OCI-LY7 (cell line): ENCODE data around the gene FLNA.

Experiments used
- CTCF ChIP-seq: fragments of 200-600 bp; sonication (generic); conservative IDR thresholded peaks from 2 replicates; pipeline ENCODE4 v1.5.1; 2014; ENCODE audit warnings: mild to moderate bottlenecking, antibody characterized with exemption, low read length, moderate library complexity, mixed read lengths
- EZH2phosphoT487 ChIP-seq: fragments of 200-600 bp; sonication (generic); IDR thresholded peaks from 2 replicates; pipeline ENCODE4 v1.6.1; 2018; ENCODE audit warnings: low read depth, borderline replicate concordance, mild to moderate bottlenecking, mixed run types, antibody characterized with exemption, low read length, moderate library complexity, mixed read lengths

GRCh38 chrX:154348646-154349358 lies 25.6 kb downstream of the FLNA start:
- TF ChIP-seq CTCF, result no peak
- TF ChIP-seq EZH2phosphoT487, result no peak
